ENCODE data around the gene ID1. TPM values are rescaled to one million over a fixed set of nuclear protein-coding genes. Genes with fewer than 3 reads are reported as not detected.
"Not testable (repeated sequence)": the region's sequence is repeated elsewhere in the genome, so short reads cannot be mapped to it uniquely, and the experiment has no call there.

The ID1 gene
- total and polyA plus RNA-seq, 8 donors, result 168 to 585 (median 364) TPM

GRCh38 chr20:31607640-31608250, 2.7 kb downstream of the ID1 start:
- WGBS, 5 donors, result 31 to 56% (median 34%) methylated on average over 9 of the region's 9 CpGs
- peaks cover 33 to 90% (median 81%) of the 10 kb centered on the region in 4 donors for H3K4me1 ChIP-seq
- H3K27ac ChIP-seq, result peak overlapping the region; percentile 75 to 96 (median 94)
- peaks cover 0 to 18% (median 5%) of the 10 kb centered on the region in 3 donors for H3K27me3 ChIP-seq
- peak overlapping the region; percentile 57 to 85 (median 81) for H3K4me3 ChIP-seq
- no peaks in the 10 kb centered on the region for H3K9me3 ChIP-seq
- TF ChIP-seq, protein P1, sequence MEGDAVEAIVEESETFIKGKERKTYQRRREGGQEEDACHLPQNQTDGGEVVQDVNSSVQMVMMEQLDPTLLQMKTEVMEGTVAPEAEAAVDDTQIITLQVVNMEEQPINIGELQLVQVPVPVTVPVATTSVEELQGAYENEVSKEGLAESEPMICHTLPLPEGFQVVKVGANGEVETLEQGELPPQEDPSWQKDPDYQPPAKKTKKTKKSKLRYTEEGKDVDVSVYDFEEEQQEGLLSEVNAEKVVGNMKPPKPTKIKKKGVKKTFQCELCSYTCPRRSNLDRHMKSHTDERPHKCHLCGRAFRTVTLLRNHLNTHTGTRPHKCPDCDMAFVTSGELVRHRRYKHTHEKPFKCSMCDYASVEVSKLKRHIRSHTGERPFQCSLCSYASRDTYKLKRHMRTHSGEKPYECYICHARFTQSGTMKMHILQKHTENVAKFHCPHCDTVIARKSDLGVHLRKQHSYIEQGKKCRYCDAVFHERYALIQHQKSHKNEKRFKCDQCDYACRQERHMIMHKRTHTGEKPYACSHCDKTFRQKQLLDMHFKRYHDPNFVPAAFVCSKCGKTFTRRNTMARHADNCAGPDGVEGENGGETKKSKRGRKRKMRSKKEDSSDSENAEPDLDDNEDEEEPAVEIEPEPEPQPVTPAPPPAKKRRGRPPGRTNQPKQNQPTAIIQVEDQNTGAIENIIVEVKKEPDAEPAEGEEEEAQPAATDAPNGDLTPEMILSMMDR (IDR thresholded peaks at IDR 0.05), result no peak
- TF ChIP-seq POLR2AphosphoS5 (IDR thresholded peaks at IDR 0.05) (no peak), POLR2A (IDR thresholded peaks at IDR 0.05) (no peak), EP300 (IDR thresholded peaks at IDR 0.05) (no peak)
- peaks cover 0 to 3% (median 0%) of the 10 kb centered on the region in 4 donors for H3K36me3 ChIP-seq
- DNase-seq, result no peak
- intact Hi-C loops (cut with DNase I; ENCODE audit: low total_unique reads), result no loop called here

GRCh38 chr20:31608251-31608945, 3.3 kb downstream of the ID1 start:
- intact Hi-C loops (cut with DNase I; ENCODE audit: low total_unique reads), result no loop called here
- peak overlapping the region; percentile 24 to 84 (median 68) for H3K4me3 ChIP-seq

DNA sequence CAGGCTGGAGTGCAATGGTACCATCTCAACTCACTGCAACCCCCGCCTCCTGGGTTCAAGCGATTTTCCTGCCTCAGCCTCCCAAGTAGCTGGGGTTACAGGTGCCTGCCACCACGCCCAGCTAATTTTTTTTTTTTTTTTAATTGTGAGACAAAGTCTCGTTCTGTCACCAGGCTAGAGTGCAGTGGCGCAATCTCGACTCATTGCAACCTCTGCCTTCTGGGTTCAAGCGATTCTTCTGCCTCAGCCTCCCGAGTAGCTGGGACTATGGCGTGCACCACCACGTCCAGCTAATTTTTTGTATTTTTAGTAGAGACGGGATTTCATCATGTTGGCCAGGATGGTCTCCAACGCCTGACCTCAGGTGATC, 7.2 kb downstream of the ID1 start:
- not testable (repeated sequence) for H3K36me3 ChIP-seq, H3K4me3 ChIP-seq, DNase-seq, H3K9me3 ChIP-seq, H3K27me3 ChIP-seq
- Histone ChIP-seq H3K27ac (peak overlapping the region; percentile 2 to 96 (median 94)), H3K4me1 (peaks cover 22 to 52% (median 44%) of the 10 kb centered on the region in 4 donors)
- intact Hi-C loops (cut with DNase I; ENCODE audit: low total_unique reads), result loop anchor here (5.0 kb wide), 1 partner anchor 45 kb away; no protein-coding TSS in a partner anchor
- 69 to 80% (median 77%) methylated on average over 12 of the region's 12 CpGs for WGBS, 5 donors

More at GRCh38 chr20:31608251-31608945, 3.3 kb downstream of the ID1 start:
- peak overlapping the region; percentile 75 to 96 (median 94) for H3K27ac ChIP-seq
- H3K36me3 ChIP-seq, result peaks cover 0 to 3% (median 0%) of the 10 kb centered on the region in 4 donors
- H3K9me3 ChIP-seq, result no peaks in the 10 kb centered on the region
- peaks cover 27 to 84% (median 81%) of the 10 kb centered on the region in 4 donors for H3K4me1 ChIP-seq
- 8 to 27% (median 12%) methylated on average over 23 to 45 of the region's 45 CpGs for WGBS, 5 donors
- peaks cover 0 to 18% (median 5%) of the 10 kb centered on the region in 3 donors for H3K27me3 ChIP-seq
- no peak for TF ChIP-seq POLR2A (IDR thresholded peaks at IDR 0.05)
- TF ChIP-seq EP300 (IDR thresholded peaks at IDR 0.05), result peak; percentile 68
- TF ChIP-seq, protein P1 (IDR thresholded peaks at IDR 0.05), result no peak
- TF ChIP-seq POLR2AphosphoS5 (IDR thresholded peaks at IDR 0.05), result peak; percentile 51 to 88 (median 82)
- DNase-seq, result peak; percentile 92 to 97

DNA sequence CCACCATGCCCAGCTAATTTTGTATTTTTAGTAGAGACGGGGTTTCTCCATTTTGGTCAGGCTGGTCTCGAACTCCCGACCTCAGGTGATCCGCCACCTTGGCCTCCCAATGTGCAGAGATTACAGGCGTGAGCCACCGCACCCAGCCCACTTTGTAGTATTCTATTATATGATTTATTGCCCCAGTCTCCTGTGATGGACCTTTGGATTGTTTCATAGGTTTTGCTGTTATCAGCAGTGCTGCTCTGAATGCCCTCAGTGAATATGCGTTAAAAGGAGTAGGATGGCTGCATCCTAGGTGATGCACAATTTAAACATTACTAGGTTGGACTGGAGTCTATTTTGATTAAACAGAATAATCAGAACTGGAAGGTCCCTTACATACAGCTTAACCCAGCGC, 10.3 kb downstream of the ID1 start:
- TF ChIP-seq EP300 (IDR thresholded peaks at IDR 0.05) (no peak), POLR2AphosphoS5 (IDR thresholded peaks at IDR 0.05) (no peak), POLR2A (IDR thresholded peaks at IDR 0.05) (no peak)
- TF ChIP-seq, protein P1 (IDR thresholded peaks at IDR 0.05), result no peak
- H3K27me3 ChIP-seq, result no peaks in the 10 kb centered on the region
- DNase-seq, result no peak
- H3K4me1 ChIP-seq, result peaks cover 4 to 25% (median 24%) of the 10 kb centered on the region in 4 donors
- H3K4me3 ChIP-seq, result no peak overlapping the region
- no peaks in the 10 kb centered on the region for H3K9me3 ChIP-seq
- H3K27ac ChIP-seq, result no peak overlapping the region
- WGBS, 5 donors, result 83 to 88% (median 86%) methylated on average over 8 of the region's 8 CpGs
- intact Hi-C loops (cut with DNase I; ENCODE audit: low total_unique reads), result no loop called here
- H3K36me3 ChIP-seq, result no peaks in the 10 kb centered on the region

Measured in stomach (tissue), 9 donors.